ENCODE data around the gene TMEM200B.
"Not testable (repeated sequence)": the region's sequence is repeated elsewhere in the genome, so short reads cannot be mapped to it uniquely, and the experiment has no call there.

Gene TMEM200B

GRCh38 chr1:29096231-29096886, 27.3 kb downstream of the TMEM200B start:
- no peak for DNase-seq (ENCODE audit: low read depth)
- TF ChIP-seq MAX (IDR thresholded peaks at IDR 0.05; ENCODE audit: low read depth, low read length) (no peak), CTCF (IDR thresholded peaks at IDR 0.05; ENCODE audit: low read depth, low read length) (no peak), MYC (IDR thresholded peaks at IDR 0.05; ENCODE audit: low read depth, low read length) (no peak), POLR2A (IDR thresholded peaks at IDR 0.05; ENCODE audit: extremely low read depth, insufficient read length) (no peak)
- H3K4me3 ChIP-seq (ENCODE audit: low read depth, low read length), result no peak overlapping the region

- H3K4me3 ChIP-seq (ENCODE audit: low read depth, low read length), result no peak overlapping the region
- DNase-seq (ENCODE audit: low read depth), result no peak
- TF ChIP-seq MAX (IDR thresholded peaks at IDR 0.05; ENCODE audit: low read depth, low read length) (no peak), MYC (IDR thresholded peaks at IDR 0.05; ENCODE audit: low read depth, low read length) (no peak), POLR2A (IDR thresholded peaks at IDR 0.05; ENCODE audit: extremely low read depth, insufficient read length) (no peak), CTCF (IDR thresholded peaks at IDR 0.05; ENCODE audit: low read depth, low read length) (no peak)
Observed at GRCh38 chr1:29094954-29095353, 28.7 kb downstream of the TMEM200B start.

GRCh38 chr1:29094433-29094832, 29.3 kb downstream of the TMEM200B start:
- H3K4me3 ChIP-seq (ENCODE audit: low read depth, low read length), result no peak overlapping the region
- TF ChIP-seq MYC (IDR thresholded peaks at IDR 0.05; ENCODE audit: low read depth, low read length), result no peak
- TF ChIP-seq MAX (IDR thresholded peaks at IDR 0.05; ENCODE audit: low read depth, low read length), result no peak
- TF ChIP-seq POLR2A (IDR thresholded peaks at IDR 0.05; ENCODE audit: extremely low read depth, insufficient read length), result no peak
- DNase-seq (ENCODE audit: low read depth), result no peak

- H3K4me3 ChIP-seq (ENCODE audit: low read depth, low read length); DNase-seq (ENCODE audit: low read depth): not testable (repeated sequence)
Observed at GRCh38 chr1:29092704-29093103, 31.0 kb downstream of the TMEM200B start.

GRCh38 chr1:29090937-29091618, 32.6 kb downstream of the TMEM200B start:
- TF ChIP-seq MAX (IDR thresholded peaks at IDR 0.05; ENCODE audit: low read depth, low read length), result no peak
- TF ChIP-seq CTCF (IDR thresholded peaks at IDR 0.05; ENCODE audit: low read depth, low read length), result no peak
- no peak for TF ChIP-seq MYC (IDR thresholded peaks at IDR 0.05; ENCODE audit: low read depth, low read length)
- TF ChIP-seq POLR2A (IDR thresholded peaks at IDR 0.05; ENCODE audit: extremely low read depth, insufficient read length), result no peak
- no peak for DNase-seq (ENCODE audit: low read depth)
- no peak overlapping the region for H3K4me3 ChIP-seq (ENCODE audit: low read depth, low read length)

GRCh38 chr1:29084196-29084521, 39.5 kb downstream of the TMEM200B start:
- H3K4me3 ChIP-seq (ENCODE audit: low read depth, low read length), result no peak overlapping the region
- DNase-seq (ENCODE audit: low read depth), result no peak
- TF ChIP-seq CTCF (IDR thresholded peaks at IDR 0.05; ENCODE audit: low read depth, low read length) (no peak), POLR2A (IDR thresholded peaks at IDR 0.05; ENCODE audit: extremely low read depth, insufficient read length) (no peak), MAX (IDR thresholded peaks at IDR 0.05; ENCODE audit: low read depth, low read length) (no peak), MYC (IDR thresholded peaks at IDR 0.05; ENCODE audit: low read depth, low read length) (no peak)

Measured in NB4 (cell line).